H1 (cell line): ENCODE results near the gene PLPP4. TPM values are rescaled to one million over a fixed set of nuclear protein-coding genes. Genes with fewer than 3 reads are reported as not detected.

Experiments used
- CTCF ChIA-PET: fragments of 300-600 bp; sonication (Branson Sonifier 250); formaldehyde crosslinking; loops from one replicate; lab custom pipeline; 2021; ENCODE audit not compliant: partially characterized antibody; lab: Charles Lee
- POLR2A ChIA-PET: fragments of 300-600 bp; sonication (Branson Sonifier 250); formaldehyde crosslinking; loops from one replicate; lab custom pipeline; 2021; ENCODE audit warnings: inconsistent platforms; ENCODE audit not compliant: partially characterized antibody; lab: Charles Lee
- DNase-seq, 2 experiments: peaks; one replicate each; pipeline versions ENCODE4 v3.0.0 to v3.0.0-alpha.2; 2010 to 2022; ENCODE audit warnings: low spot score in 2 of 2, low read depth in 1 of 2, mixed read lengths in 1 of 2
- FAIRE-seq: peaks from 2 replicates; lab custom pipeline; 2011; peaks lifted over from hg19 to GRCh38; lab: Jason Lieb, UNC
- H2AFZ ChIP-seq: 2 replicates; pipeline ENCODE4 v1.8.1; 2012; ENCODE audit warnings: low read length, inconsistent platforms
- H2AK5ac ChIP-seq: 2 replicates; pipeline ENCODE4 v1.6.1; 2013; ENCODE audit warnings: low read depth, low read length
- H2BK120ac ChIP-seq: replicated peaks from 2 replicates; pipeline ENCODE3; 2013; ENCODE audit warnings: low read depth, low read length, inconsistent platforms
- H2BK12ac ChIP-seq: 2 replicates; pipeline ENCODE4 v1.6.1; 2013; ENCODE audit warnings: low read depth, low read length
- H2BK15ac ChIP-seq: 2 replicates; pipeline ENCODE4 v1.6.1; 2013; ENCODE audit warnings: low read length
- H2BK20ac ChIP-seq: 2 replicates; pipeline ENCODE4 v1.6.1; 2013; ENCODE audit warnings: low read length
- H2BK5ac ChIP-seq: 2 replicates; pipeline ENCODE4 v1.6.1; 2013; ENCODE audit warnings: low read depth, low read length
- H3K14ac ChIP-seq: 2 replicates; pipeline ENCODE4 v1.6.1; 2013; ENCODE audit warnings: inconsistent platforms; ENCODE audit not compliant: insufficient read length
- H3K18ac ChIP-seq: 2 replicates; pipeline ENCODE4 v1.6.1; 2013; ENCODE audit warnings: low read length; ENCODE audit errors: extremely low read depth
- H3K23ac ChIP-seq: 2 replicates; pipeline ENCODE4 v1.6.1; 2013; ENCODE audit warnings: inconsistent platforms; ENCODE audit not compliant: insufficient read length
- H3K23me2 ChIP-seq: 2 replicates; pipeline ENCODE4 v1.6.1; 2013; ENCODE audit warnings: low read depth, low read length
- H3K27ac ChIP-seq: 2 replicates; pipeline ENCODE4 v1.6.1; 2011; ENCODE audit warnings: low read depth, low read length, inconsistent platforms
- H3K27me3 ChIP-seq, 4 experiments: replicated peaks in 1 of 4; 1 replicate in 1 of 4; 2 replicates in 3 of 4; pipeline versions ENCODE4 v1.6.1 to v1.8.1; 2011 to 2013; ENCODE audit warnings: low read length in 3 of 4, mild to moderate bottlenecking in 3 of 4, inconsistent platforms in 2 of 4, mixed read lengths in 2 of 4, moderate library complexity in 1 of 4; ENCODE audit not compliant: control insufficient read depth in 3 of 4, insufficient read depth in 3 of 4; ENCODE audit errors: extremely low read depth in 1 of 4
- H3K36me3 ChIP-seq, 4 experiments: 2 replicates each; pipeline versions ENCODE4 v1.6.1 to v1.8.1; 2011 to 2013; ENCODE audit warnings: mild to moderate bottlenecking in 4 of 4, low read length in 3 of 4, moderate library complexity in 2 of 4, control low read depth in 1 of 4, inconsistent platforms in 1 of 4; ENCODE audit not compliant: insufficient read depth in 4 of 4, control insufficient read depth in 2 of 4
- H3K4ac ChIP-seq: replicated peaks from 2 replicates; pipeline ENCODE3; 2013; ENCODE audit warnings: low read length, low read depth, mixed read lengths, inconsistent platforms; ENCODE audit not compliant: insufficient read length
- H3K4me1 ChIP-seq, 4 experiments: replicated peaks in 1 of 4; 1 replicate in 1 of 4; 2 replicates in 3 of 4; pipeline versions ENCODE4 v1.6.1 to v1.8.1; 2011 to 2013; ENCODE audit warnings: low read length in 3 of 4, inconsistent platforms in 2 of 4, mixed read lengths in 1 of 4; ENCODE audit not compliant: insufficient read depth in 4 of 4, control insufficient read depth in 3 of 4
- H3K4me2 ChIP-seq, 2 experiments: 2 replicates each; pipeline versions ENCODE4 v1.6.1 to v1.8.1; 2011 to 2013; ENCODE audit warnings: low read depth in 2 of 2, low read length in 2 of 2, control low read depth in 1 of 2, inconsistent platforms in 1 of 2, mild to moderate bottlenecking in 1 of 2; ENCODE audit not compliant: insufficient read depth in 1 of 2
- H3K4me3 ChIP-seq, 4 experiments: fragments of 200-600, 300-600 bp in 1 of 4; sonication (generic), shearing (Covaris generic), sonication (Bioruptor Twin) in 1 of 4; 2 replicates each; pipeline versions ENCODE4 v1.5.1 to v1.8.1; 2011 to 2016; ENCODE audit warnings: low read length in 4 of 4, low read depth in 3 of 4, control low read depth in 2 of 4, inconsistent platforms in 2 of 4, mild to moderate bottlenecking in 2 of 4, mixed read lengths in 1 of 4, moderate library complexity in 1 of 4; ENCODE audit not compliant: insufficient read depth in 2 of 4; ENCODE audit errors: extremely low read depth in 1 of 4
- H3K56ac ChIP-seq: replicated peaks from 2 replicates; pipeline ENCODE3; 2013; ENCODE audit warnings: low read depth, mild to moderate bottlenecking, mixed read lengths, low read length, inconsistent platforms; ENCODE audit not compliant: insufficient read length
- H3K79me1 ChIP-seq: 2 replicates; pipeline ENCODE4 v1.6.1; 2013; ENCODE audit warnings: low read depth, low read length, control low read depth
- H3K79me2 ChIP-seq, 2 experiments: 2 replicates each; pipeline versions ENCODE4 v1.6.1 to v1.8.1; 2012 to 2013; ENCODE audit warnings: low read length in 2 of 2, mild to moderate bottlenecking in 2 of 2, inconsistent platforms in 1 of 2; ENCODE audit not compliant: insufficient read depth in 2 of 2, control insufficient read depth in 1 of 2
- H3K9ac ChIP-seq, 4 experiments: replicated peaks in 1 of 4; 1 replicate in 1 of 4; 2 replicates in 3 of 4; pipeline versions ENCODE4 v1.6.1 to v1.8.1; 2011 to 2013; ENCODE audit warnings: low read depth in 3 of 4, low read length in 3 of 4, control low read depth in 2 of 4, mild to moderate bottlenecking in 2 of 4, moderate library complexity in 2 of 4, inconsistent platforms in 1 of 4; ENCODE audit errors: extremely low read depth in 1 of 4
- H3K9me3 ChIP-seq, 2 experiments: 2 replicates each; pipeline versions ENCODE4 v1.6.1 to v1.8.1; 2012 to 2013; ENCODE audit warnings: mild to moderate bottlenecking in 2 of 2, moderate library complexity in 2 of 2, control low read depth in 1 of 2, inconsistent platforms in 1 of 2, low read depth in 1 of 2, low read length in 1 of 2, mixed read lengths in 1 of 2; ENCODE audit not compliant: insufficient read depth in 2 of 2
- H4K20me1 ChIP-seq, 2 experiments: replicated peaks in 1 of 2; 2 replicates each; pipeline versions ENCODE3 to v1.8.1; 2011 to 2013; ENCODE audit warnings: inconsistent platforms in 2 of 2, low read length in 2 of 2, mild to moderate bottlenecking in 1 of 2; ENCODE audit not compliant: insufficient read depth in 2 of 2, control insufficient read depth in 1 of 2
- H4K5ac ChIP-seq: 2 replicates; pipeline ENCODE4 v1.6.1; 2013; ENCODE audit warnings: low read length, low read depth, mixed read lengths, inconsistent platforms; ENCODE audit not compliant: insufficient read length
- H4K8ac ChIP-seq: 2 replicates; pipeline ENCODE4 v1.8.0; 2013; ENCODE audit warnings: mild to moderate bottlenecking, moderate library complexity, low read length, inconsistent platforms; ENCODE audit not compliant: insufficient read depth; ENCODE audit errors: extremely low read depth
- H4K91ac ChIP-seq: replicated peaks from 2 replicates; pipeline ENCODE3; 2013; ENCODE audit warnings: low read length, mixed read lengths, inconsistent platforms; ENCODE audit not compliant: insufficient read length
- BCL11A ChIP-seq, 2 experiments: IDR thresholded peaks; one replicate each; pipeline ENCODE4 v1.6.1; 2011; ENCODE audit warnings: low read depth in 2 of 2, low read length in 2 of 2, mild to moderate bottlenecking in 2 of 2
- E2F6 ChIP-seq: IDR thresholded peaks from 2 replicates; pipeline ENCODE4 v1.6.1; 2012; ENCODE audit warnings: inconsistent platforms
- EZH2 ChIP-seq: fragments of 200-600 bp; sonication (generic); IDR thresholded peaks from 2 replicates; pipeline ENCODE4 v1.7.1; 2012; ENCODE audit warnings: low read depth, mild to moderate bottlenecking, moderate library complexity, low read length, inconsistent platforms; ENCODE audit not compliant: severe bottlenecking
- GTF2F1 ChIP-seq: IDR thresholded peaks from 2 replicates; pipeline ENCODE4 v1.6.1; 2012; ENCODE audit warnings: low read depth, low read length, improper control_type of control experiment, borderline replicate concordance
- KDM5A ChIP-seq: fragments of 200-600 bp; IDR thresholded peaks from 2 replicates; pipeline ENCODE4 v1.7.1; 2012; ENCODE audit warnings: mild to moderate bottlenecking, low read length, inconsistent platforms, mixed read lengths
- MAX ChIP-seq: IDR thresholded peaks from 2 replicates; pipeline ENCODE4 v1.6.1; 2012; ENCODE audit warnings: inconsistent platforms
- RAD21 ChIP-seq, 2 experiments: IDR thresholded peaks in 1 of 2; conservative IDR thresholded peaks in 1 of 2; 2 replicates each; pipeline ENCODE4 v1.6.1; 2011; ENCODE audit warnings: low read depth in 2 of 2, low read length in 2 of 2, improper control_type of control experiment in 1 of 2, inconsistent platforms in 1 of 2, mild to moderate bottlenecking in 1 of 2, moderate library complexity in 1 of 2
- WGBS, 2 experiments: shearing (Covaris generic) in 1 of 2; methylation state at CpG; one replicate each; pipeline versions ENCODE4 v1.1.6 to v1.1.7; 2013 to 2015; ENCODE audit warnings: low lambda C conversion rate in 2 of 2, mixed read lengths in 2 of 2, inconsistent platforms in 1 of 2, low coverage in 1 of 2, missing lambda C conversion rate in 1 of 2; ENCODE audit not compliant: insufficient replicate concordance in 2 of 2, insufficient coverage in 1 of 2, insufficient read length in 1 of 2; ENCODE audit errors: extremely low coverage in 1 of 2, missing lambda C conversion rate in 1 of 2; 5-methylcytosine and 5-hydroxymethylcytosine counted together
- long read RNA-seq, 2 experiments: library from RNA in 1 of 2; library from capped mRNA in 1 of 2; stranded (forward); transcript quantifications; one replicate each; pipeline ENCODE4 v2.0.0, GENCODE V29; 2021; ENCODE audit warnings: inconsistent platforms in 1 of 2
- polyA minus RNA-seq, 3 experiments: library from RNA; depleted of rRNA, polyadenylated mRNA; stranded (reverse); fragments of >200 nt; gene quantifications; 1 replicate in 2 of 3; 2 replicates in 1 of 3; pipeline ENCODE4 v1.2.3, GENCODE V29; 2011
- polyA plus RNA-seq, 7 experiments: library from polyadenylated mRNA; depleted of rRNA in 3 of 7; stranded (reverse) in 5 of 7; unstranded in 2 of 7; fragments of >200 nt in 5 of 7; fragments of 200-250 nt in 2 of 7; gene quantifications; 1 replicate in 5 of 7; 2 replicates in 1 of 7; 4 replicates in 1 of 7; pipeline versions ENCODE4 v1.2.1 to v1.2.3, GENCODE V29; 2011 to 2013; ENCODE audit warnings: missing spikeins in 2 of 7, mixed read lengths in 2 of 7
- total RNA-seq: library from RNA; stranded (reverse); fragmentation: NEBNext Ultra II Directional; extraction: Animal tissue kit (Norgen Biotek cat#: 25700); gene quantifications from 2 replicates; pipeline ENCODE4 v1.2.1, GENCODE V29; 2021

PLPP4 gene
- total RNA-seq, result not detected in 2 replicates
- polyA plus RNA-seq (2011; rRNA removed), result 0.27 and 0.30 TPM in 2 replicates
- 0.09 TPM for polyA plus RNA-seq (2011; cell fraction: cytosol; rRNA removed)
- 0.58 TPM for polyA plus RNA-seq (2011; cell fraction: nucleus; rRNA removed)
- 0.14 TPM in 1 of 4 replicates, not detected in the others for polyA plus RNA-seq (2012, experiment 1 of 2)
- polyA plus RNA-seq (2012, experiment 2 of 2), result 0.24 TPM
- polyA plus RNA-seq (2013, experiment 1 of 2), result 0.04 TPM
- 0.20 TPM for polyA plus RNA-seq (2013, experiment 2 of 2)
- 0.71 TPM in 1 of 2 replicates, not detected in the other for polyA minus RNA-seq (2011; rRNA and poly(A)+ RNA removed)
- not detected for polyA minus RNA-seq (2011; cell fraction: cytosol; rRNA and poly(A)+ RNA removed)
- not detected for polyA minus RNA-seq (2011; cell fraction: nucleus; rRNA and poly(A)+ RNA removed)
- long read RNA-seq, experiment 1, partial matches to known transcripts, result 0 of 1 reads
- long read RNA-seq, experiment 1, other reads (novel, unspliced or antisense), result 1 of 1 reads
- long read RNA-seq, experiment 2, result 0 reads

GRCh38 chr10:120456626-120457430 lies at the start of gene PLPP4:
TSS of gene PLPP4 (plus strand) at chr10:120457227. CDS start at chr10:120457306, 79 bp downstream.
- Histone ChIP-seq H4K91ac (no peak within 1 kb of the TSS), H3K14ac (no peak within 1 kb of the TSS), H3K27ac (no peak within 1 kb of the TSS), H3K36me3 (peaks cover 0 to 2% (median 0%) of the 10 kb centered on the region in 4 experiments; a peak in 1 of 8 replicates), H3K56ac (no peak within 1 kb of the TSS), H3K4me1 (peaks cover 0 to 8% (median 3%) of the 10 kb centered on the region in 4 experiments; a peak in 6 of 7 replicates), H2AFZ (peak within 1 kb of the TSS; percentile 81; the same call in 1 of the 2 replicates), H4K8ac (peak within 1 kb of the TSS; percentile 58), H3K9me3 (no peaks in the 10 kb centered on the region), H3K23ac (no peak within 1 kb of the TSS), H3K23me2 (peaks cover 8% of the 10 kb centered on the region; the same call in 1 of the 2 replicates), H3K18ac (no peak within 1 kb of the TSS; the same call in 1 of the 2 replicates), H3K9ac (no peak within 1 kb of the TSS), H3K4me2 (peak within 1 kb of the TSS; percentile 65 to 95)
- POLR2A ChIA-PET, result no interaction called here
- 6% methylated on average over 26 of the region's 92 CpGs; no CpG with 5 or more reads in 1 of the 2 experiments for WGBS, 2 experiments
- TF ChIP-seq BCL11A (IDR thresholded peaks at IDR 0.05; ENCODE audit: low read depth in 2 of 2, low read length in 2 of 2), result no peak
- TF ChIP-seq RAD21 (IDR thresholded peaks at IDR 0.05 in 1 of 2, conservative IDR thresholded peaks at IDR 0.05 in 1 of 2; ENCODE audit: low read depth in 2 of 2, low read length in 2 of 2), result no peak
- peak; percentile 65 for TF ChIP-seq MAX
- TF ChIP-seq E2F6, result peak; percentile 65
- no peak for TF ChIP-seq GTF2F1
- peak; percentile 76 for TF ChIP-seq EZH2
- TF ChIP-seq KDM5A, result no peak
- TF ChIP-seq, all 59 proteins: peak for 3
- H2BK12ac ChIP-seq, result 0 out of 2 replicates have a peak within 1 kb of the TSS, but pooled peaks have one; percentile 9
- no peak within 1 kb of the TSS for H2BK5ac ChIP-seq
- no peaks in the 10 kb centered on the region for H3K79me1 ChIP-seq
- no peak within 1 kb of the TSS for H2BK120ac ChIP-seq
- H3K27me3 ChIP-seq, result peaks cover 15 to 42% (median 36%) of the 10 kb centered on the region in 4 experiments
- H3K4ac ChIP-seq, result no peak within 1 kb of the TSS
- no peak within 1 kb of the TSS for H2BK20ac ChIP-seq
- H4K5ac ChIP-seq, result no peak within 1 kb of the TSS
- DNase-seq (peak in 1 of 2 experiments; percentile 65), FAIRE-seq (no peak)
- peak within 1 kb of the TSS; percentile 43 to 67 (median 58) for H3K4me3 ChIP-seq
- no peaks in the 10 kb centered on the region for H3K79me2 ChIP-seq
- CTCF ChIA-PET, result interaction anchor here (0.7 to 1.2 kb wide), 3 partner anchors 9 to 18 kb away, joined by 3 read pairs; no protein-coding TSS in a partner anchor
- H2BK15ac ChIP-seq, result no peak within 1 kb of the TSS; the same call in 1 of the 2 replicates
- no peak within 1 kb of the TSS for H2AK5ac ChIP-seq
- H4K20me1 ChIP-seq, result no peaks in the 10 kb centered on the region
